ENCODE measurements around the gene BNC2. TPM values are rescaled to one million over a fixed set of nuclear protein-coding genes. Genes with fewer than 3 reads are reported as not detected.

The BNC2 gene
- total RNA-seq, 1 experiment from 2014 or later = 2.9 TPM

- no peaks in the 10 kb centered on the region for H3K36me3 ChIP-seq (ENCODE audit: low read depth)
- H3F3A ChIP-seq (ENCODE audit: insufficient read depth, low read depth) = no peaks in the 10 kb centered on the region
- H3K79me2 ChIP-seq (ENCODE audit: low read depth) = no peaks in the 10 kb centered on the region
- no peak overlapping the region for H3K4me3 ChIP-seq
- H3K9me2 ChIP-seq (ENCODE audit: insufficient read depth) = no peaks in the 10 kb centered on the region
- no TSS peak for BruUV-seq (replicated peaks)
- no peaks in the 10 kb centered on the region for H4K20me1 ChIP-seq (ENCODE audit: insufficient read depth)
- intact Hi-C loops (cut with micrococcal nuclease; ENCODE audit: unreplicated experiment) = no loop called here
- H3K9me3 ChIP-seq (ENCODE audit: insufficient read depth, low read depth) = no peaks in the 10 kb centered on the region
- ChIA-PET CTCF (no interaction called here), POLR2A (ENCODE audit: unreplicated experiment) (no interaction called here)
- no peaks in the 10 kb centered on the region for H3K4me1 ChIP-seq (replicated peaks; ENCODE audit: insufficient read depth)
- TF ChIP-seq CTCF (conservative IDR thresholded peaks at IDR 0.05) = no peak
- TF ChIP-seq EZH2 (IDR thresholded peaks at IDR 0.05; ENCODE audit: low read depth) = no peak
- H2AFZ ChIP-seq = no peak overlapping the region
- H3K27me3 ChIP-seq (ENCODE audit: insufficient read depth, low read depth) = no peaks in the 10 kb centered on the region
- no peak overlapping the region for H3K27ac ChIP-seq
- DNase-seq = no peak
- H3K4me2 ChIP-seq = no peak overlapping the region
Observed at GRCh38 chr9:16848179-16848578, 22.3 kb downstream of the BNC2 start.

GRCh38 chr9:16846986-16847385, 23.5 kb downstream of the BNC2 start:
- no peaks in the 10 kb centered on the region for H3K79me2 ChIP-seq (ENCODE audit: low read depth)
- no peak overlapping the region for H3K4me3 ChIP-seq
- no TSS peak for BruUV-seq (replicated peaks)
- intact Hi-C loops (cut with micrococcal nuclease; ENCODE audit: unreplicated experiment) = no loop called here
- H3K36me3 ChIP-seq (ENCODE audit: low read depth) = no peaks in the 10 kb centered on the region
- DNase-seq = no peak
- CTCF ChIA-PET = no interaction called here
- no peaks in the 10 kb centered on the region for H3K27me3 ChIP-seq (ENCODE audit: insufficient read depth, low read depth)
- no peaks in the 10 kb centered on the region for H3K4me1 ChIP-seq (replicated peaks; ENCODE audit: insufficient read depth)
- no peaks in the 10 kb centered on the region for H4K20me1 ChIP-seq (ENCODE audit: insufficient read depth)
- H3F3A ChIP-seq (ENCODE audit: insufficient read depth, low read depth) = no peaks in the 10 kb centered on the region
- H3K4me2 ChIP-seq = no peak overlapping the region
- H3K9me3 ChIP-seq (ENCODE audit: insufficient read depth, low read depth) = no peaks in the 10 kb centered on the region
- H3K27ac ChIP-seq = no peak overlapping the region
- no peaks in the 10 kb centered on the region; the same call in 1 of the 2 replicates for H3K9me2 ChIP-seq (ENCODE audit: insufficient read depth)
- POLR2A ChIA-PET (ENCODE audit: unreplicated experiment) = no interaction called here
- TF ChIP-seq EZH2 (IDR thresholded peaks at IDR 0.05; ENCODE audit: low read depth) = no peak
- no peak for TF ChIP-seq CTCF (conservative IDR thresholded peaks at IDR 0.05)
- H2AFZ ChIP-seq = no peak overlapping the region

GRCh38 chr9:16846367-16846766, 24.1 kb downstream of the BNC2 start:
- POLR2A ChIA-PET (ENCODE audit: unreplicated experiment) = no interaction called here
- no peaks in the 10 kb centered on the region for H3K9me3 ChIP-seq (ENCODE audit: insufficient read depth, low read depth)
- no peak overlapping the region for H3K27ac ChIP-seq

More at GRCh38 chr9:16846367-16846766, 24.1 kb downstream of the BNC2 start:
- no peaks in the 10 kb centered on the region for H4K20me1 ChIP-seq (ENCODE audit: insufficient read depth)
- no peaks in the 10 kb centered on the region; the same call in 1 of the 2 replicates for H3K9me2 ChIP-seq (ENCODE audit: insufficient read depth)
- no peak overlapping the region for H2AFZ ChIP-seq
- BruUV-seq (replicated peaks) = no TSS peak
- no peaks in the 10 kb centered on the region for H3K4me1 ChIP-seq (replicated peaks; ENCODE audit: insufficient read depth)
- H3K36me3 ChIP-seq (ENCODE audit: low read depth) = no peaks in the 10 kb centered on the region
- TF ChIP-seq CTCF (conservative IDR thresholded peaks at IDR 0.05) (no peak), EZH2 (IDR thresholded peaks at IDR 0.05; ENCODE audit: low read depth) (no peak)
- DNase-seq = no peak
- no peak overlapping the region for H3K4me3 ChIP-seq
- intact Hi-C loops (cut with micrococcal nuclease; ENCODE audit: unreplicated experiment) = no loop called here
- H3K4me2 ChIP-seq = no peak overlapping the region
- no peaks in the 10 kb centered on the region for H3K27me3 ChIP-seq (ENCODE audit: insufficient read depth, low read depth)
- no peaks in the 10 kb centered on the region for H3F3A ChIP-seq (ENCODE audit: insufficient read depth, low read depth)
- CTCF ChIA-PET = no interaction called here
- H3K79me2 ChIP-seq (ENCODE audit: low read depth) = no peaks in the 10 kb centered on the region

Data from PC-9 (cell line).